RKO (cell line): ENCODE results near the gene PDILT.
"Not testable (repeated sequence)": the region's sequence is repeated elsewhere in the genome, so short reads cannot be mapped to it uniquely, and the experiment has no call there.

Experiments used
- DNase-seq: peaks from one replicate; pipeline ENCODE4 v3.0.0-alpha.2; 2016; ENCODE audit warnings: low spot score

The PDILT gene

DNA sequence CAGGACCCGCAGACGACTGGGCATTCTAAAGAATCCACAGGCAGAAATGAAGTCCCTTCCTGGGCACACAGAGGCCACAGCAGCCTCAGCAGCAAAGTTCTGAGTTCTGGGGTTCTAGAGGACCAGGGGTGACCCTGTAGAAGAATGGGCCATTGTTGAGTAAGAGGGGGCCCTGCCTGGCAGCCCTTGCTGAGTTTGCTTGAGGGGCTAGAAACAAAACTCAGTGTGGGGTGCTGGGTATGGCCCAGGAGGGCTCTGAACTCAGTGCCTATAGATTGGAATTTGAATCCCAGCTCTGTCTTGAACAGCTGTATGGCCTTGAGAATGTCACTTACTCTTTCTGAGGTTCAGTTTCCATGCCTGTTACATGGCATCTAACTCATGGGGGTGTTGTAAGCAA lies at the start of gene PDILT:
Gene PDILT (minus strand): TSS at position 101 of the 400 bp plus-strand sequence. CDS start 5,437 bp downstream, outside the sequence.
- DNase-seq, result no peak

- DNase-seq, result not testable (repeated sequence)
Observed at GRCh38 chr16:20453633-20454032, 49.1 kb upstream of the PDILT start.

- not testable (repeated sequence) for DNase-seq
Observed at GRCh38 chr16:20451364-20451763, 46.8 kb upstream of the PDILT start, which contains the start of gene ACSM2A. TSS of gene ACSM2A (plus strand) at chr16:20451521. CDS start at chr16:20460115, 8,594 bp downstream.

DNA sequence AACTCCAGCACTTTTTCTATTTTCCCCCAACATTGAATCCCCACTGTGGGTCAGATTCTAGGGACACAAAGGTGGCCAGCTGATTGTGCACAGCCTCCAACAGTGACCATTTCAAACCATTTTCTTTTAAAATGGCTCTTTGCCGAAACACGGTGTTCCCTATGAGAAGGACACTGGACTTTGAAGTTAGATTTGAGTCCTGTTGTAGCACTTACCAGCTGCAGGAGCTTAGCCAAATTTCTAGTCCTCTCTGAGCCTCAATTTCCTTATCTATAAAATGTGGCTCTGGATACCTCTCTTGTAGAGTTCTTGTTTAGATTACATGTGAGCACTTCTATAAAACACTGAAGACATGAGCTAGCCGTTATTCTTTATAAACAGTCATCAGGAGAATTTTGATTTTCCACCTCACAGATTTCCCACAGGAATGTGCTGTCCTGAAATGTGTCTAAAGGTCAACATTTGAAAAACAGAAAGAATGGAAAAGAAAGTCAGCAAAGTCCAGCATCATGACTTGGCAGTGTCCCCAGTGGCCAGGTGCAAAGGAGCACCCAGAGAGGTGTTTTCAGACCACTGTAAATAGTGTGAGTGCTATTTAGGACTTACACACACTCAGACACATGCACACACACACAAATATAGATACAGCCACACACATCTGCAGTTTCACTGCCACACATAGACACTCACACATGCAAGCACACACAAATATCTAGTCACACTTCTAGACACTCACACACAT lies 42.3 kb upstream of the PDILT start:
- DNase-seq, result not testable (repeated sequence)

- DNase-seq, result not testable (repeated sequence)
Observed at GRCh38 chr16:20441859-20442258, 37.3 kb upstream of the PDILT start.

GRCh38 chr16:20441191-20441590 lies 36.7 kb upstream of the PDILT start:
- DNase-seq, result no peak

- DNase-seq, result not testable (repeated sequence)
Observed at GRCh38 chr16:20440731-20441130, 36.2 kb upstream of the PDILT start.

GRCh38 chr16:20439820-20440231 lies 35.3 kb upstream of the PDILT start:
- DNase-seq, result not testable (repeated sequence)

DNA sequence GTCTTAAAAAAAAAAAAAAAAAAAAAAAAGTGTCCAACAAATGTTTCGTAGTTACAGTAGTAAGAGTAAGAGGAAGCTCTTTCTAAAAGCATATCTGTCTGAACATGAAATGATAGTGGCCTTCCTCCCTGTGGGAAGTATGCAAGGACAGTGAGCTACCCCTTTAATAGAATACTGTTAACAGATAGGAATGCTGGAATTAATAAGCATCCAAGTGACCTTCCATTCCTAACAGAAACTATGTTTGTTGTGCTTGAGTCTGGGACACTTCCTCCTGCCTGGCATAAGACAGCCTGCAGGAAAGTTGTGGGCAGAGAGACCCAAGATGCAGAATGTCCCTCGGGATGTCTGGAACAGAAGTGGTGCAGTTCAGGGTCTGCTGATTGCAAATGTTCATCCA lies 34.4 kb upstream of the PDILT start:
- not testable (repeated sequence) for DNase-seq

DNA sequence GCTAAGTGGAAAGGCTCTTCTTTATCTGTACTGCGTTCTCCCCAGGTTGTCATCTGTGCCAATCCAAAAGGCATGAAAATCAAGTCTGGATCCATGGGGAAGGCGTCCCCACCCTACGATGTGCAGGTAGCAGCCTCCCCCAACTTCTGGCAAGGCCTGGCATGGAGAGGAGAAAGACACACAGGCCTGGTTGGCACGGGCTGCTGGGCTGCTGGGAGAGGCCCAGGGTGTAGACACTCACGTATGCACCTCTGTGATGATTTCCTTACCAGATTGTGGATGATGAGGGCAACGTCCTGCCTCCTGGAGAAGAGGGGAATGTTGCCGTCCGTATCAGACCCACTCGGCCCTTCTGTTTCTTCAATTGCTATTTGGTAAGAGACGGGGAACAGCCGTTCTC lies 26.4 kb upstream of the PDILT start:
- no peak for DNase-seq

DNA sequence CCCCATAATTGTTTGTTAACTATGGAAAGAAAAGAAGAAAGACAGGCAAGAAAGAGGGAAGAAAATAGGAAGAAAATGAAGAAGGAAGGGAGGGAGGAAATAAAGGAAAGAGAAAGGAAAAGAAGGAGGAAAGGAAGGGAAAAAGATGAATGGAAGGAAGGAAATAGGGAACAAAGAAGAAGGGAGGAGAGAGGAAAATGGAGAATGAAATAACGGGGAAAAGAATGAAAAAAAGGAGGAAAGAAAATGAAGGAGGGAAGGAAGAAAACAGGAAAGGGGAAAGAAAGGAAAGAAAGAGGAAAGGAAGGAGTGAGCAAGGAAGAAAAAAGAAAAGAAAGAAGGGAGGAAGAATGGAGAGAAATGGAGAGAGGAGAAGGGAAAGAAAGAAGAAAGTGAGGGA lies 25.9 kb upstream of the PDILT start:
- not testable (repeated sequence) for DNase-seq

DNA sequence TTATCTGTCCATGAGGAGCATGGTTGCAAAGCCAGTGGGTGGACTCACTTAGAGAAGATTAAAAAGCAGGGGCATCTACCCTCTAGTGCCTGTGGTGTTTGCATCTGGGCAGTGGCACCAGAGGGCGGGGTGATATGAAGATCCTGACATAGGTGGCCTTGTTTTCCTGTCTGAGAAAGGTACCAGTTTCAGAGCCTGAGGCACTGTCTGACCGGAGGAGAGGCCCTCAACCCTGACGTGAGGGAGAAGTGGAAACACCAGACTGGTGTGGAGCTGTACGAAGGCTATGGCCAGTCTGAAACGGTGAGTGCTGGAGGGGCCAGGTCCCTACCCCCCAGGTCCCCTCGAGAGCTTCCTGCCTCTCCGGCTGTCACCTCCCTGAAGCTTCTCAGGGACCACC lies 25.0 kb upstream of the PDILT start:
- not testable (repeated sequence) for DNase-seq

DNA sequence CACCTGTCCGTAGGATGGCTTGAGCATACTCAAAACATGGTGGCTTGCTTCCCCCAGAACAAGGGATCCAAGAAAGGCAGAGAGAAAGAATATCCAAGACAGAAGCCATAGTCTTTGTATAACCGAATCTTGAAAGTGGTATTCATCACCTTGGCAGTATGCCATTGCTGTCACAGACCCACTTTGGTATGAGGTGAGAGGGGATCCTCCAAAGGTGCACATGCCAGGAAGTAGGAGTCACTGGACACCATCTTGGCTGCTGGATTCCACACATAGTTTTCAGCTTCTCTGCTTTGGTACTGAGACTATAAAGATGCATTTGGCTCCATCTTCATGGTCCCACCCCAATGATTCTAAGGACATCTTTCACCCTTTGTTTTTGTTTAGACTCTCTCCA lies 22.9 kb upstream of the PDILT start:
- DNase-seq, result not testable (repeated sequence)

DNA sequence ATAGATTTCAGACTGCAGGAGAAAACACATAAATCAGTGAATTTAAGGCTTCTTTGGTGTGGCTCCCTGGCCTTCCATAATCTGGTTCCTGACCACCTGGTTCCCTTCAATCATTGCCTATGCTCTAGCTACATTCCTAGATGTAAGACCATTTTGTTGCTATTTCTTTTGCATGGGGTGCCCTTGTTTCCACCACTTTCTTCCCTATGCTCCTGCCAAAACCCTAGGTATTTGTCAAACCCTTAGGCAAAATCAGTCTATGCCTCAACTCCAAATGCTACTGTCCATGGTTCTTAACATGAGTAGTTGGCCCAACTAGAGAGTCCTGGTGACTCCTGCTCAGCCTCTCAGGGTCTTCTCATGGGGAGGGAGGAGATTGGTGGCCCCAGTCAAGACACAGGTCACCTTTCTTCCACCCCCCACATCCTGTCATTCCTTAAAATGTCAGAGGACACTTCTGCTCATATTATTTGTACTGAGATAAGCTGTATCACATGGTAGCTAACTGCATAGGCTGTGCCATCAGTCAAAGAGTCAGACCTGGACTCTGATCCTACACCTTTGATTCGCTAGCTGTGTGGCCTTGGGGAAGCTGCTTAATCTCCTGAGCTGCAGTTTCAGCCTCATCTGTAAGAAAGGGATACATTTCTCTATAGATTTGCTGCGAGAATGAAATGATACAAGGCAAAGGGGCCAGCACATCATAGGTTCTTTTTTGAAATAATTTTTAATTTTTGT lies 19.8 kb upstream of the PDILT start:
- no peak for DNase-seq

DNA sequence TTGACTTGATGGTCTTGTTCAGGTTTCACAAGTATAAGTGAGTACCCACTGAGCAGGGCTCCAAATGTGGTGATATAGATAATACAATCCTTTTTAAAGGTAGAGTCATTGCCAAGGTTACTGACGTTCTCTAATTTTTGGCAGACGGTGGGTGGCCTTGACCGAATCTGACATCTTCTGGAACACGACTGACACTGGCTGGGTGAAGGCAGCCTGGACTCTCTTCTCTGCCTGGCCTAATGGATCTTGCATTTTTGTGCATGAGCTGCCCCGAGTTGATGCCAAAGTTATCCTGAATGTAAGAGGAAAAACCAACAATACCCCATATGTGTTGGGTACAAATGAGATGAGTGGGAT lies 19.2 kb upstream of the PDILT start:
- not testable (repeated sequence) for DNase-seq

DNA sequence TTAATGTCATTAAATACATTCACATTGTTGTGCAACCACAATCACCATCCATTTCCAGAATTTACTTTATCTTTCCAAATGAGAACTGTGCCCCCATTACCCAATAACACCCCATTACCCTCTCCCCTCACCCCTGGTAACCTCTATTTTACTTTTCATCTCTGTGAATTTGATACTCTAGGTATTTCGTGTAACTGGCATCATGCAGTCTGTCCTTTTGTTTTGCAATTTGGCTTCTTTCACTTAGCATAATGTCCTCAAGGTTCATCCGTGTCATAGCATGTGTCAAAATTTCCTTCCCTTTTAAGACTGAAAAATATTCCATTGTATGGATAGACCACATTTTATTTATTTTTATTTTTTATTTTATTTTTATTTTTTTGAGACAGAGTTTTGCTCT lies 17.2 kb upstream of the PDILT start:
- not testable (repeated sequence) for DNase-seq

- DNase-seq, result not testable (repeated sequence)
Observed at GRCh38 chr16:20419093-20419492, 14.6 kb upstream of the PDILT start.

DNA sequence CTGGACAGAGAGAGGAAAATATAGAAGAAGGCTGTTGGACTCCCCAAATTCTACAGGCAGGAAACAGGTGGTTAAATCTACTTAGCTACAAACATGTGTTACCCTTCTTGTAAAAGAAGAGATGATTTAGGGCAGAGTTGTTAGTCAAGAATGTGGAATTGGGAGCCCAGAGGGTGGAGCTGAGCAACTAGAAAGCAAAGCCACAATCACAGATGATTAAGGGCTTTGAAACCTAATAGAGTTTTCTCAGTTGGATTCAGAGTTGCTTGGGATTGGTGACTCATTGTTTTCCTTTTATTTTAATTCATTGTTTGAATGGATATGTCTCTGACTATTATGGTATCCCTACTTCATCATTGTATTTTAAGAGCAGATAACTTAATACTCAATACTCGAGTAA lies 11.0 kb upstream of the PDILT start:
- no peak for DNase-seq

GRCh38 chr16:20411055-20411454 lies 6.5 kb upstream of the PDILT start:
- no peak for DNase-seq

DNA sequence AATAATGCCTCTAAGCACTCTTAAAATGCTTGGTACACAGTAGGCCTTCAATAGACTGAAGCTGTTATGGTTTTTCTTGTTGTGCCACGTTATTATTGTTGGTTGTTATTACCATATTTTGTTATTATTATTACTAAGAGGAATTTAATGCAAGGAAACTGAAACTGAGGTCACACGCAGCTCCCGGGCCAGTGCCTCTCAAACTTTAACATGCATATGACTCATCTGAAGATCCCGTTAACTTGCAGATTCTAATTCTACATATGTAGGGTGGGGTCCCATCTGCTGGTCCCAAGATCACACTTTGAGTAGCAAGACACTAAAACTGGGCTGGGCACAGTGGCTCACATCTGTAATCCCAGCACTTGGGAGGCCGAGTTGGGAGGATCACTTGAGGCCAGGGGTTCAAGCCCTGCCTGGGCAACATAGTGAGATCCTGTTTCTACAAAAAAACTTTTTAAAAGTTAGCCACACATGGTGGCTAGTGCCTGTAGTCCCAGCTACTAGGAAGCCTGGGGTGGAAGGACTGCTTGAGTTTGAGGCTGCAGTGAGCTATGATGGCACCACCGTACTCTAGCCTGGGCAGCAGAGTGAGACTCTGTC lies 5.7 kb upstream of the PDILT start:
- no peak for DNase-seq

DNA sequence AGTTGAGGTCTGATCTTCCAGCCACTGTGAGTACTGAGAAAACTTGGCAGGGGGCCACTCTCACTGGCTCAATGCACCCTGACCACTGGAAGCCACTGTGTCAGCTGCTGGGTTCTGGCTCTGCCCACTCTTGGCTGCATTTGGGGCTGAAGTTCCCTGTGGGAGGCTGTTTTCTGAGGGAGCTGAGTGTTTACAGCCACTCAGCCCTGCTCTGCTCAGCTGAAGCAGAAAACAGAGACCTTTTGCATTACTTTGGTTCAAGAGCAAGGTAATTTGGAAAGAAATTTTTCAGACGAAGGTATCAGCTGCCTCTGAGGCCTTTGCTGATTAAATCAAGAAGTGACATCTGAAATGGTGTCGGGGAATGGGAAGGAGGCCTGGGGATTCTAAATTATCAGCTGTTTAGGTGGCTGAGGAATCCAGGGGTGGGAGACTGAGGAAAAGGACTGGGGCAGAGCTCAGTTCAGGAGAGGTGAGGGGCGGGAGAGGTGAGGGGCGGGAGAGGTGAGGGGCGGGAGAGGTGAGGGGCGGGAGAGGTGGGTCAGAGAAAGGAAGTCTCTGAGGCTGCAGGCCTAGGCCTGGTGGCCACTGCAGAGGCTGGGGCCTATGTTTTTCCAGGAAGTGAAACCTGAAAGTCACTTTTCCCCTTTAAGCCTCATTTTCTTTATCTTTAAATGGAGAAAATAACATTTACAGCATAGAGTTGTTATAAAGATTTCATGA lies 5.0 kb upstream of the PDILT start, which contains the start of gene ACSM5:
Gene ACSM5 (plus strand): TSS at position 137 of the 723 bp plus-strand sequence. CDS start 1,951 bp downstream, outside the sequence.
- DNase-seq, result no peak

DNA sequence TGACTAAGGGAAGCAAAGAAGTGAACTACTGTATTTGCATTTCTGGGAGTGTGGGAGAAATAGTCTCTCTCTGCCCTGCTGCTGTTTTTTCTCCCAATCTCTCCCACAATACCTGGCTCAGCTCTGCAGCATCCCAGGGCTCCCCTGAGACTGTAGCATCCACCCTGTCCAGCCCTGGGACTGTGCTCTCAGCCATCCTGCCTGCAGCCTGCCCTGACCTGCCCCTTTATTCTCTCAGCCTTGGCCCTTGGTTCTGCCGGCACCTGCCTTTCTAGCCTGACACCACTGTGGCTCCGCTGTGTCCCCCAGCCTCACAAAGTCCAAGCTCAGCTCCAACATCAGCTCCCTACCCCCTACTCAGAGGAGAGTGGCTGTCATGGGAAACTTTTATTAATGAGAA lies 1.9 kb downstream of the PDILT start:
- DNase-seq, result no peak
